ENCODE results near the gene UBTD2.

UBTD2 gene

GRCh38 chr5:172171118-172171517, 112.4 kb downstream of the UBTD2 start:
- DNase-seq (ENCODE audit: low spot score), result no peak

DNA sequence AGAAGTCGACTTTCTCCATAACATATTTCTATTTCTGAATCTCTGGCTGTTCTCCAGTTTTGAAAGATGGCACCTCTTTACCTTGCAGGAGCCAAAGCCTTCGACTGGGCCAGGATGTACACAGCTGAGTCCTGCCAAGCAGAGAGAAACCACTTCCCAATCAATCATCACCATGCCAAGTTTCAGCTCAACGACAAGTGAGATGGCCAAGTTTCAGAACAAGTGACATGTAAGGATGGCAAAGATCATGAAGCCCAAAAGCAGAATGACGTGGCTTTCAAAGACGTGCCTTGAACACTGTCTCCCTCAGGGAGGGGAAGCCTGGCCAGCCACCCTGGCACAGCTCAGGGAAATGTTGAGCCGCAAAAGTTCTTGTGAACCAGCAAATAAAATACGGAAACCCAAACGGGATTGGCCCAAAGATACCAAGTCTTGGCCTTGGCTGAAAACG, 113.3 kb downstream of the UBTD2 start:
- DNase-seq (ENCODE audit: low spot score), result no peak

DNA sequence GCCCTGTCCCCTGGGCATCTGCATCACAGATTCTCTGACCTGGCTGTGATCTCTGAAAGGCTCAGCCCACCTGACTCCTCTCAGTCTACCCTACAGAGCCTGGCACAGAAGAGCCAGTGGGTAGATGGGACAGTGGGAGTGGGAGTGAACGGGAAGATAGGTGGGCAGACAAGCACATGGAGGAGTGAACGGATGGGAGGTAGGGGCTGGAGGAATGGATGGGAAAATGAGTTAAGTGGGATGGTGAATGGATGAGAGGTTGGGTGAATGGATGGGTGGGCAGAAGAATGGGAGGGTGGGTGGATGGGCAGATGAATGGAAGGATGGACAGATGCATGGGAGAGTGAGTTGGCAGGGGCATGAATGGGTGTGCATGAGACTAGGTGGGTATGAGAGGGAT, 114.3 kb downstream of the UBTD2 start:
- DNase-seq (ENCODE audit: low spot score), result no peak

DNA sequence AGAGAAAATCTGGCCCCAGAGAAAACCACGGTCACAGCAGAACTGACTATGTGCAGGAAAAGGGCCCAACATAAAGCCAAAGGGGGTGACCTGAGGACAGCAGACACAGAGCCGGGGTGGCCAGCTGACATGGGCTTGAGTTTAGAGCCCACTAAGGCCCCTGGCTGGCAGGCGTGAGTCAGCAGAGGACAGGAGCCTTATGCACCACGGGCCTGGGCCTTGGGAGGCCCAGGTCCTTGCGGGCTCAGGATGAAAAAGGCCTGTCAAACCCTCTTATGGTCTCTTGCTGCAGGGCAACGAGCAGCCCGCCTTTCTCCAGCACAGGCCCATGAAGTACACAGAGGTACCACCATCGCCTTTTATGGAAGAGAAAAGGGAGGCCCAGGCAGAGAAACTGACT, 115.3 kb downstream of the UBTD2 start:
- no peak for DNase-seq (ENCODE audit: low spot score)

DNA sequence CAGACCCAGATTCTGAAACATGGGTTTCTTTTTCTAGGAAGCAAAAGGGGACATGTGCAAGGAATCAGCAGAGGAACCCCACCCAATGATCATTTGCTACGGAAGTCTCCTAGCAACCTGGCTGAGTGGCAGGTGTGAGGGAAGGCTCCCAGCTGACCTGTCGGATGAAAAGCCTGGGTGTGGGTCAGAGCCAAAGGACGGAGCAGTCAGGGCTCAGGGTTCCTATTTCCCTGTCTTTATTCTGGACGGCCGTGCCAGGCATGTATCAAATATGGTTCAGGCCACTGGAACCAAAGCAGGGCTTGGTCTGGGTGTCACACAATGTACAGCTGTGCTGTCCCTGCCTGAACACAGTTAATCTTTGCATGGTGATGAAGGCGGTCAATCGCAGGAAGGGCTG, 115.7 kb downstream of the UBTD2 start:
- no peak for DNase-seq (ENCODE audit: low spot score)

DNA sequence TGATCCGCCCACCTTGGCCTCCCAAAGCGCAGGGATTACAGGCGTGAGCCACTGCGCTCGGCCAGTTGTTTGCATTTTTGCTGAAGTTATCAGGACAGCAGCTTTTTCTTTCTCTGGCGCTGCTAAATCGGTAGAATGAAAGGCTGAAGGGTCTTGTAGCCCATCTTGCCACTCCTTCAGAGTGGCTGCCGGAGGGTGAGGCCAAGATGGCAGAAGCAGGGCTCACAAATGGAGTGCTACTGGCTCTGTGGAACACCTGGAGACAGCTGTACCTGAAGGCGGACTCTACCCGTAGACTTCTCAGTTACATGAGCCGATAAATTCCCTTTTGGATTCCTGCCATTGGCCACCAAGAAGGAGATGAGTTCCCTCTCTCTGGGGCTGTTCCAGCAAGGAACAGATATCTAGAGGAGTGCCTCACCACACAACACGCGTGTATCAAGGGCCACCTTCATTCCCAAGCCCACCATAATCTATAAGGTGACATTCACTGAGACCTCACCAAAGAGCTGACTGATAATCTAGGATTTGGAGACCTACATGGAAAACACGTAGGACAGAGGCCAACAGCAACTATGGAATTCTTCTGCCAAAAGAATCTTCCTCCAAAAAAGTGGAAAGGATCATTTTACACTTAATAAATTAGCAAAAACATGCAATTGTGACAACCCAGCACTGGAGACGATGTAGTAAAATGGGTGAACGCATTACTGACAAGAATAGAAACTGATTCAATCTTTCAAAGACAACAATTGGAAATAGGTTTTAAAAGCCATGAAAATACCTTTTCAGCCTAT, 117.3 kb downstream of the UBTD2 start:
- DNase-seq (ENCODE audit: low spot score), result no peak

GRCh38 chr5:172165465-172165864, 118.1 kb downstream of the UBTD2 start:
- no peak for DNase-seq (ENCODE audit: low spot score)

GRCh38 chr5:172164769-172165212, 118.8 kb downstream of the UBTD2 start:
- DNase-seq (ENCODE audit: low spot score), result no peak

GRCh38 chr5:172163346-172163745, 120.2 kb downstream of the UBTD2 start:
- DNase-seq (ENCODE audit: low spot score), result no peak

- DNase-seq (ENCODE audit: low spot score), result no peak
Measured at GRCh38 chr5:172162987-172163343, 120.6 kb downstream of the UBTD2 start.

- DNase-seq (ENCODE audit: low spot score), result no peak
Measured at GRCh38 chr5:172162323-172162986, 121.1 kb downstream of the UBTD2 start.

DNA sequence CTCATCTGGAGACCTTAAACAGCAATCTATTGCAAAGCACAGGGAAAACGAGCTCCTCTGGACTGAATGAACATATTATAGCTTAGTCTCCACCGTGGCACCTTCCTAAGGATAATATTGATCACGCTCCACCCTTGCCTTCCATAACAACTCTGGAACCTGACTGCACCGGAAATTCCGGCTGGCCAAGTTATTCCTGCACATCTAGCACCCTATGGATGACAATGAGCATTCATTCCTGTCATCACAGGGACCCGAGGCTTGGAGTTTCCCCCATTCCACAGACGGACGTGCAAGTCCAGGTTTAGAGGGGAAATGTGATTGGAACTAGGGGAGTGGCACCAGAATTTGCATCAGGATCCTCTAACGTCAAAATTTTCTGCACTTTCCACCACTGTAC, 123.1 kb downstream of the UBTD2 start:
- DNase-seq (ENCODE audit: low spot score), result no peak

All from SW480 (cell line).